ENCODE data around the gene DAGLA.

- TF ChIP-seq, protein P1, sequence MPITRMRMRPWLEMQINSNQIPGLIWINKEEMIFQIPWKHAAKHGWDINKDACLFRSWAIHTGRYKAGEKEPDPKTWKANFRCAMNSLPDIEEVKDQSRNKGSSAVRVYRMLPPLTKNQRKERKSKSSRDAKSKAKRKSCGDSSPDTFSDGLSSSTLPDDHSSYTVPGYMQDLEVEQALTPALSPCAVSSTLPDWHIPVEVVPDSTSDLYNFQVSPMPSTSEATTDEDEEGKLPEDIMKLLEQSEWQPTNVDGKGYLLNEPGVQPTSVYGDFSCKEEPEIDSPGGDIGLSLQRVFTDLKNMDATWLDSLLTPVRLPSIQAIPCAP (CRISPR knock-in tag; IDR thresholded peaks at IDR 0.05): no peak
- TF ChIP-seq TEAD4 (CRISPR knock-in tag; IDR thresholded peaks at IDR 0.05) (no peak), OVOL2 (CRISPR knock-in tag; IDR thresholded peaks at IDR 0.05; ENCODE audit: borderline replicate concordance) (no peak), CTCF (IDR thresholded peaks at IDR 0.05) (no peak), TP53 (CRISPR knock-in tag; IDR thresholded peaks at IDR 0.05) (no peak)
- TF ChIP-seq, protein P2, sequence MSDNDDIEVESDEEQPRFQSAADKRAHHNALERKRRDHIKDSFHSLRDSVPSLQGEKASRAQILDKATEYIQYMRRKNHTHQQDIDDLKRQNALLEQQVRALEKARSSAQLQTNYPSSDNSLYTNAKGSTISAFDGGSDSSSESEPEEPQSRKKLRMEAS (CRISPR knock-in tag; IDR thresholded peaks at IDR 0.05): no peak
- TF ChIP-seq, protein P3, sequence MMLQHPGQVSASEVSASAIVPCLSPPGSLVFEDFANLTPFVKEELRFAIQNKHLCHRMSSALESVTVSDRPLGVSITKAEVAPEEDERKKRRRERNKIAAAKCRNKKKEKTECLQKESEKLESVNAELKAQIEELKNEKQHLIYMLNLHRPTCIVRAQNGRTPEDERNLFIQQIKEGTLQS (CRISPR knock-in tag; conservative IDR thresholded peaks at IDR 0.05): no peak
Observed at GRCh38 chr11:61711498-61711897, 31.3 kb downstream of the DAGLA start.

All from WTC11 (cell line).